Pancreas (tissue), 10 donors: ENCODE data around the gene ZNF576. TPM values are rescaled to one million over a fixed set of nuclear protein-coding genes. Genes with fewer than 3 reads are reported as not detected.
"Not testable (repeated sequence)": the region's sequence is repeated elsewhere in the genome, so short reads cannot be mapped to it uniquely, and the experiment has no call there.

Experiments
- ATAC-seq, 4 donors: fragments of 200-7000 bp; cut with Tn5 transposase; one replicate each; pipeline versions ENCODE4 v1.8.0 to v1.9.1; 2020; ENCODE audit warnings: mild to moderate bottlenecking in 4 of 4, moderate library complexity in 4 of 4
- DNase-seq, 6 donors: peaks; one replicate each; pipeline ENCODE4 v3.0.0-alpha.2; 2020
- FAIRE-seq: peaks from 2 replicates; lab custom pipeline; 2012; peaks lifted over from hg19 to GRCh38; lab: Jason Lieb, UNC
- H3K27ac ChIP-seq, 4 donors: fragments of 200-600 bp; sonication (generic); 1 replicate in 3 of 4; 2 replicates in 1 of 4; pipeline versions ENCODE4 v1.5.0 to v1.8.0; 2020
- H3K27me3 ChIP-seq, 4 donors: fragments of 200-600 bp; one replicate each; pipeline ENCODE4 v1.8.0; 2021
- H3K36me3 ChIP-seq, 3 donors: fragments of 200-600 bp; sonication (generic) in 1 of 3; one replicate each; pipeline versions ENCODE4 v1.5.0 to v1.8.0; 2020 to 2021
- H3K4me1 ChIP-seq, 3 donors: fragments of 200-600 bp; one replicate each; pipeline ENCODE4 v1.8.0; 2021
- H3K4me3 ChIP-seq, 4 donors: fragments of 200-600 bp; sonication (generic) in 2 of 4; one replicate each; pipeline versions ENCODE4 v1.5.0 to v1.8.0; 2020 to 2021
- H3K9me3 ChIP-seq, 4 donors: fragments of 200-600 bp; one replicate each; pipeline ENCODE4 v1.8.0; 2021
- CTCF ChIP-seq, 4 donors: fragments of 200-600 bp; sonication (generic) in 3 of 4; IDR thresholded peaks; one replicate each; pipeline versions ENCODE4 v1.5.0 to v1.8.0; 2021; ENCODE audit warnings: antibody characterized with exemption in 4 of 4
- WGBS, 2 donors: extraction: QIAGEN DNeasy Blood & Tissue Kit; methylation state at CpG; one replicate each; pipeline ENCODE4 v1.1.7; 2013; 5-methylcytosine and 5-hydroxymethylcytosine counted together
- intact Hi-C, 3 donors: fragments of 100-400 bp; cut with DNase I; formaldehyde crosslinking; loops; one replicate each; pipeline versions ENCODE4 v1.11.1 to v1.14.2; 2022
- polyA plus RNA-seq, 2 donors: library from polyadenylated mRNA; stranded (reverse); fragments of 200-250 nt; gene quantifications; one replicate each; pipeline ENCODE4 v1.2.3, GENCODE V29; 2013
- total RNA-seq, 6 donors: library from RNA; stranded (reverse); fragmentation: NEBNext Ultra II Directional in 4 of 6; extraction: Animal tissue kit (Norgen Biotek cat#: 25700) in 4 of 6; gene quantifications; one replicate each; pipeline versions ENCODE4 v1.2.1 to v1.2.4, GENCODE V29; 2021 to 2023
- donor health status: healthy with polysubstance abuse.
- donor health status: DM: no; HTN: no; CAD: no; lungs with moderate emphysema.
- donor health status: DM: no; HTN: no; CAD: no.
- donor health status: control.
- donor health status: control.
- donor health status: Bipolar disorder and iron deficiency.
- donor health status: DM: yes; HTN: yes; CAD: no.
- donor health status: DM: no; HTN: no; CAD: no.
- donor health status: DM: no; HTN: no; CAD: no.
- donor health status: DM: yes; HTN: yes; CAD: no.

Gene ZNF576
- total RNA-seq (1 to 10 TPM; 5.2 to 8.6 (median 6.2) TPM), polyA plus RNA-seq (1 to 10 TPM; 7.5 to 8.4 TPM)

GRCh38 chr19:43595999-43596841, at the start of gene ZNF576, which contains the start of gene IRGQ:
Gene ZNF576 (plus strand): TSS chr19:43596595. CDS start chr19:43597109, 514 bp downstream.
Gene IRGQ (minus strand): TSS chr19:43596134. CDS start chr19:43595338, 796 bp downstream.
- TF ChIP-seq CTCF (IDR thresholded peaks at IDR 0.05), result no peak
- ATAC-seq (peak; percentile 88 to 93 (median 91)), FAIRE-seq (peak; percentile 94), DNase-seq (peak; percentile 99 to 100 (median 100))
- H3K27ac ChIP-seq, result peak within 1 kb of the TSS; percentile 96 to 99 (median 98)
- no peaks in the 10 kb centered on the region for H3K9me3 ChIP-seq
- intact Hi-C loops, result no loop called here
- WGBS, 2 donors, result 0 to 1% methylated on average over 60 of the region's 60 CpGs
- peaks cover 6 to 21% (median 17%) of the 10 kb centered on the region in 3 donors for H3K4me1 ChIP-seq
- H3K27me3 ChIP-seq, result no peaks in the 10 kb centered on the region
- H3K36me3 ChIP-seq, result peaks cover 0 to 15% (median 12%) of the 10 kb centered on the region in 3 donors
- peak within 1 kb of the TSS; percentile 53 to 60 (median 54) for H3K4me3 ChIP-seq

GRCh38 chr19:43547926-43548325, 48.5 kb upstream of the ZNF576 start:
- H3K4me3 ChIP-seq, DNase-seq, H3K27ac ChIP-seq, H3K4me1 ChIP-seq, intact Hi-C loops, H3K27me3 ChIP-seq, FAIRE-seq, ATAC-seq, H3K9me3 ChIP-seq: not testable (repeated sequence)
- H3K36me3 ChIP-seq, result peaks cover 0 to 28% (median 14%) of the 10 kb centered on the region in 3 donors
- 88 to 98% methylated on average over 13 to 18 of the region's 24 CpGs for WGBS, 2 donors

GRCh38 chr19:43548706-43549105, 47.7 kb upstream of the ZNF576 start:
- Histone ChIP-seq H3K27me3 (no peaks in the 10 kb centered on the region), H3K4me1 (no peaks in the 10 kb centered on the region), H3K4me3 (no peak overlapping the region), H3K27ac (no peak overlapping the region), H3K36me3 (peaks cover 0 to 25% (median 14%) of the 10 kb centered on the region in 3 donors), H3K9me3 (no peaks in the 10 kb centered on the region)
- DNase-seq (no peak), ATAC-seq (no peak), FAIRE-seq (no peak)
- intact Hi-C loops, result no loop called here
- no peak for TF ChIP-seq CTCF (IDR thresholded peaks at IDR 0.05)
- WGBS, 2 donors, result 83 to 94% methylated on average over 2 of the region's 2 CpGs

- Histone ChIP-seq H3K36me3 (peaks cover 0 to 18% (median 14%) of the 10 kb centered on the region in 3 donors), H3K27me3 (no peaks in the 10 kb centered on the region), H3K4me3 (no peak overlapping the region), H3K9me3 (no peaks in the 10 kb centered on the region), H3K27ac (no peak overlapping the region), H3K4me1 (no peaks in the 10 kb centered on the region)
- ATAC-seq, result no peak
- intact Hi-C loops, result loop anchor here in 2 of 3 donors (5.0 to 10.0 kb wide), 2 partner anchors 93 to 111 kb away; no protein-coding TSS in a partner anchor
- no peak for DNase-seq
- FAIRE-seq, result no peak
- TF ChIP-seq CTCF (IDR thresholded peaks at IDR 0.05), result no peak
- WGBS, 2 donors, result 93 to 97% methylated on average over 19 to 23 of the region's 23 CpGs
Observed at GRCh38 chr19:43551399-43552197, 44.8 kb upstream of the ZNF576 start.

GRCh38 chr19:43552198-43552450, 44.3 kb upstream of the ZNF576 start:
- DNase-seq, result no peak
- ATAC-seq, result no peak
- TF ChIP-seq CTCF (IDR thresholded peaks at IDR 0.05), result no peak
- no peak overlapping the region for H3K4me3 ChIP-seq
- no peaks in the 10 kb centered on the region for H3K4me1 ChIP-seq
- H3K27ac ChIP-seq, result no peak overlapping the region
- intact Hi-C loops, result loop anchor here in 2 of 3 donors (5.0 to 10.0 kb wide), 2 partner anchors 93 to 110 kb away; no protein-coding TSS in a partner anchor
- no peak for FAIRE-seq
- H3K36me3 ChIP-seq, result peaks cover 0 to 18% (median 14%) of the 10 kb centered on the region in 3 donors
- 88 to 90% methylated on average over 3 of the region's 3 CpGs for WGBS, 2 donors
- H3K27me3 ChIP-seq, result no peaks in the 10 kb centered on the region
- H3K9me3 ChIP-seq, result no peaks in the 10 kb centered on the region
